HepG2 (cell line): Measurements from ENCODE around the gene TENT4B. TPM values are rescaled to one million over a fixed set of nuclear protein-coding genes. Genes with fewer than 3 reads are reported as not detected.
A peak's percentile ranks its signal among the peaks of the same experiment; 100 is the strongest.

Experiments used
- ATAC-seq: fragments of 200-7000 bp; cut with Tn5 transposase; 3 replicates; pipeline ENCODE4 v1.9.1; 2020; ENCODE audit warnings: mild to moderate bottlenecking, moderate library complexity
- BruUV-seq: library from RNA; stranded (reverse); fragments of 400-500 nt; replicated peaks from 2 replicates; lab custom pipeline; 2021; lab: Mats Ljungman, UMichigan
- CTCF ChIA-PET: fragments of 300-600 bp; formaldehyde crosslinking; extraction: SDS; loops from one replicate; lab custom pipeline; 2021; ENCODE audit warnings: low total read pairs, inconsistent platforms, low intra/inter-chr PET ratio; lab: Yijun Ruan, JAX
- POLR2A ChIA-PET: fragments of 350-600 bp; sonication (Branson Sonifier 250); formaldehyde crosslinking; loops from one replicate; lab custom pipeline; 2020; ENCODE audit warnings: antibody characterized with exemption, inconsistent platforms; lab: Yijun Ruan, JAX
- DNase-seq: peaks from one replicate; pipeline ENCODE4 v3.0.0-alpha.2; 2015; ENCODE audit warnings: low spot score
- FAIRE-seq: peaks from 3 replicates; lab custom pipeline; 2011; peaks lifted over from hg19 to GRCh38; lab: Jason Lieb, UNC
- H2AFZ ChIP-seq: one replicate; pipeline ENCODE4 v1.6.1; 2011; ENCODE audit warnings: low read length, inconsistent platforms
- H3K27ac ChIP-seq: fragments of 300-600 bp; 3 replicates; pipeline ENCODE4 v1.8.0; 2011; ENCODE audit warnings: mixed run types, mild to moderate bottlenecking, mixed read lengths, low read length, inconsistent platforms; ENCODE audit not compliant: insufficient read depth; ENCODE audit errors: extremely low read length
- H3K27me3 ChIP-seq, 2 experiments: fragments of 200-600 bp in 1 of 2; 2 replicates in 1 of 2; 3 replicates in 1 of 2; pipeline versions ENCODE4 v1.6.0 to v1.8.0; 2011; ENCODE audit warnings: low read length in 2 of 2, mild to moderate bottlenecking in 2 of 2, moderate library complexity in 2 of 2, inconsistent platforms in 1 of 2; ENCODE audit not compliant: insufficient read depth in 2 of 2, control insufficient read depth in 1 of 2
- H3K36me3 ChIP-seq, 2 experiments: fragments of 200-600 bp in 1 of 2; replicated peaks in 1 of 2; 2 replicates in 1 of 2; 3 replicates in 1 of 2; pipeline versions ENCODE4 v1.5.1 to v1.8.0; 2011; ENCODE audit warnings: low read length in 2 of 2, inconsistent platforms in 1 of 2; ENCODE audit not compliant: insufficient read depth in 2 of 2, control insufficient read depth in 1 of 2
- H3K4me1 ChIP-seq: 2 replicates; pipeline ENCODE4 v1.5.1; 2012; ENCODE audit warnings: low read length, inconsistent platforms; ENCODE audit not compliant: insufficient read depth
- H3K4me2 ChIP-seq: 2 replicates; pipeline ENCODE4 v1.6.0; 2011; ENCODE audit warnings: low read depth, low read length, inconsistent platforms
- H3K4me3 ChIP-seq, 3 experiments: fragments of 200-600 bp in 1 of 3; sonication (generic), shearing (Covaris generic) in 1 of 3; replicated peaks in 1 of 3; 2 replicates each; pipeline ENCODE4 v1.5.1; 2011 to 2016; ENCODE audit warnings: low read length in 3 of 3, inconsistent platforms in 2 of 3, low read depth in 2 of 3, mild to moderate bottlenecking in 2 of 3, control low read depth in 1 of 3, mixed read lengths in 1 of 3; ENCODE audit not compliant: insufficient read depth in 1 of 3
- H3K79me2 ChIP-seq: one replicate; pipeline ENCODE4 v1.6.1; 2011; ENCODE audit warnings: low read length, inconsistent platforms; ENCODE audit not compliant: insufficient read depth
- H3K9ac ChIP-seq: 2 replicates; pipeline ENCODE4 v1.6.0; 2011; ENCODE audit warnings: mild to moderate bottlenecking, low read depth, low read length, inconsistent platforms; ENCODE audit not compliant: insufficient read depth
- H3K9me3 ChIP-seq: 2 replicates; pipeline ENCODE4 v1.5.1; 2012; ENCODE audit warnings: mild to moderate bottlenecking, low read length
- H4K20me1 ChIP-seq: 2 replicates; pipeline ENCODE4 v1.6.0; 2011; ENCODE audit warnings: inconsistent platforms, mild to moderate bottlenecking, low read length, moderate library complexity; ENCODE audit not compliant: insufficient read depth
- CEBPG ChIP-seq: IDR thresholded peaks from 2 replicates; pipeline ENCODE4 v1.6.1; 2016
- GLI4 ChIP-seq: sonication (generic); formaldehyde crosslinking; IDR thresholded peaks from 2 replicates; pipeline ENCODE4 v1.5.1; 2020; ENCODE audit warnings: missing genetic modification reagents, mild to moderate bottlenecking, moderate library complexity, borderline replicate concordance
- GTF2F1 ChIP-seq: fragments of 150-350 bp; IDR thresholded peaks from 2 replicates; pipeline ENCODE4 v1.6.1; 2014; ENCODE audit warnings: low read length
- HHEX ChIP-seq: IDR thresholded peaks from 2 replicates; pipeline ENCODE4 v1.6.1; 2016; ENCODE audit warnings: control low read depth
- KDM4B ChIP-seq: sonication (generic); formaldehyde crosslinking; IDR thresholded peaks from 2 replicates; pipeline ENCODE4 v1.4.0; 2020; ENCODE audit warnings: missing genetic modification reagents
- KLF6 ChIP-seq: IDR thresholded peaks from 2 replicates; pipeline ENCODE4 v1.8.0; 2016; ENCODE audit warnings: missing biosample characterization, missing genetic modification reagents
- MAFF ChIP-seq: IDR thresholded peaks from 2 replicates; pipeline ENCODE4 v1.6.1; 2011; ENCODE audit warnings: low read depth, low read length, improper control_type of control experiment
- NFE2L2 ChIP-seq: fragments of 150-350 bp; IDR thresholded peaks from 2 replicates; pipeline ENCODE4 v1.6.1; 2014; ENCODE audit warnings: low read length
- NPAS2 ChIP-seq: sonication (generic); formaldehyde crosslinking; IDR thresholded peaks from 2 replicates; pipeline ENCODE4 v1.8.0; 2022; ENCODE audit warnings: mild to moderate bottlenecking, missing genetic modification reagents, borderline replicate concordance
- NR2F6 ChIP-seq, 2 experiments: IDR thresholded peaks; 2 replicates each; pipeline ENCODE4 v1.6.1; 2016; ENCODE audit warnings: antibody characterized with exemption in 1 of 2, mild to moderate bottlenecking in 1 of 2
- PHF21A ChIP-seq: sonication (generic); formaldehyde crosslinking; IDR thresholded peaks from 2 replicates; pipeline ENCODE4 v1.5.0; 2020; ENCODE audit warnings: mild to moderate bottlenecking, missing genetic modification reagents
- ZNF672 ChIP-seq: sonication (generic); formaldehyde crosslinking; IDR thresholded peaks from 2 replicates; pipeline ENCODE4 v1.8.1; 2022; ENCODE audit warnings: missing genetic modification reagents
- ZNF747 ChIP-seq: sonication (generic); formaldehyde crosslinking; IDR thresholded peaks from 2 replicates; pipeline ENCODE4 v1.8.1; 2023; ENCODE audit warnings: missing genetic modification reagents, mild to moderate bottlenecking, borderline replicate concordance
- ZNF761 ChIP-seq: sonication (generic); formaldehyde crosslinking; conservative IDR thresholded peaks from 2 replicates; pipeline ENCODE4 v1.4.0; 2020; ENCODE audit warnings: mild to moderate bottlenecking, missing genetic modification reagents
- ZNF772 ChIP-seq: sonication (generic); formaldehyde crosslinking; IDR thresholded peaks from 2 replicates; pipeline ENCODE4 v1.5.0; 2020; ENCODE audit warnings: mild to moderate bottlenecking, missing genetic modification reagents
- ZSCAN25 ChIP-seq: sonication (generic); formaldehyde crosslinking; IDR thresholded peaks from 2 replicates; pipeline ENCODE4 v1.8.0; 2022; ENCODE audit warnings: mild to moderate bottlenecking, missing genetic modification reagents
- WGBS: methylation state at CpG from one replicate; pipeline ENCODE4 v1.1.6; 2017; ENCODE audit warnings: low lambda C conversion rate; 5-methylcytosine and 5-hydroxymethylcytosine counted together
- in situ Hi-C: cut with HindIII; loops from 2 replicates; pipeline ENCODE4 v1.10.0; 2017; ENCODE audit warnings: low pct_unique_long_range_greater_than_20kb; ENCODE audit not compliant: extremely low pct_ligation_motif_present
- intact Hi-C: fragments of 100-400 bp; cut with micrococcal nuclease; formaldehyde crosslinking; loops from one replicate; pipeline ENCODE4 v1.10.0; 2022; ENCODE audit not compliant: unreplicated experiment
- polyA plus RNA-seq, 8 experiments: library from polyadenylated mRNA; depleted of rRNA in 3 of 8; stranded (reverse) in 7 of 8; unstranded in 1 of 8; fragments of >200 nt; fragmentation: Illumina TruSeq in 4 of 8; extraction: Trizol in 4 of 8; gene quantifications; 2 replicates each; pipeline versions ENCODE4 v1.2.1 to v1.2.3, GENCODE V29; 2011 to 2016; ENCODE audit warnings: low read depth in 4 of 8, missing spikeins in 1 of 8, mixed read lengths in 1 of 8; ENCODE audit not compliant: insufficient read depth in 1 of 8
- total RNA-seq, 5 experiments: library from RNA; depleted of rRNA; stranded (reverse); fragments of >200 nt; fragmentation: Illumina TruSeq; extraction: Trizol; gene quantifications; 2 replicates each; pipeline ENCODE4 v1.2.3, GENCODE V29; 2016; ENCODE audit warnings: low read depth in 1 of 5
- TF ChIP-seq, protein P1 (sequence below): sonication (generic); formaldehyde crosslinking; IDR thresholded peaks from 2 replicates; pipeline ENCODE4 v1.4.0; 2020; ENCODE audit warnings: missing genetic modification reagents
- TF ChIP-seq, protein P2 (sequence below): sonication (generic); formaldehyde crosslinking; IDR thresholded peaks from 2 replicates; pipeline ENCODE4 v1.4.0; 2020; ENCODE audit warnings: missing genetic modification reagents, borderline replicate concordance

The TENT4B gene
- total and polyA plus RNA-seq, 2 of the 13 experiments (the other 11 are each of a cell fraction or from before 2014, with no cell fraction given): 15.0 to 32.8 TPM

DNA sequence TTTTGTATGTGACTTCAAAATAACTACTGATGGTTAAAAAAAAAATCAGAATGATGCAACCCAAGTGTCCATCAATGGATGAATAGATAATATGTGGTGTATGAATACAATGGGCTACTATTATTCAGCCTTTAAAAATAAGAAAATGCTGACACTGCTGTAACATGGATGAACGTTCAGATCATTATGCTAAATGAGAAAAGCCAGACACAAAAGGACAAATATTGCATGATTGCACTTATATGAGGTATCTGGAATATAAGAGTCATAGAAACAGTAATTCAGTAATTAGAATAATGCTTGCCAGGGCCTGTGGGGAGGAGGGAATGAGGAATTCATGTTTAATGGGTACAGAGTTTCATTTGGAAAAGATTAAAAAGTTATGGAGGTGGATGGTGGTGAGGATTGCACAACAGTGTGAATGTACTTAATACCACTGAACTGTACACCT is 25.4 kb downstream of the TENT4B start:
- WGBS: 84% methylated on average over 1 of the region's 1 CpG
- no peaks in the 10 kb centered on the region for H3K9me3 ChIP-seq
- in situ Hi-C loops (no loop called here), intact Hi-C loops (no loop called here)
- POLR2A ChIA-PET: no interaction called here
- no peaks in the 10 kb centered on the region for H3K27me3 ChIP-seq
- no peak overlapping the region for H2AFZ ChIP-seq
- H3K27ac ChIP-seq: no peak overlapping the region
- H3K4me3 ChIP-seq: no peak overlapping the region
- BruUV-seq: no TSS peak
- no peak for ATAC-seq
- no peak overlapping the region for H3K9ac ChIP-seq
- H3K4me1 ChIP-seq: peaks cover 35% of the 10 kb centered on the region
- no peak overlapping the region for H3K4me2 ChIP-seq
- DNase-seq: no peak
- peaks cover 0 to 4% of the 10 kb centered on the region in 2 experiments; a peak in 1 of 5 replicates for H3K36me3 ChIP-seq
- no peaks in the 10 kb centered on the region; the same call in 1 of the 2 replicates for H4K20me1 ChIP-seq
- no peak for FAIRE-seq
- CTCF ChIA-PET: no interaction called here
- H3K79me2 ChIP-seq: peaks cover 89% of the 10 kb centered on the region
- TF ChIP-seq ZNF747 (no peak), GLI4 (no peak), ZSCAN25 (CRISPR knock-in tag) (no peak), NR2F6 (IDR thresholded peaks at IDR 0.05) (no peak), NR2F6 (CRISPR knock-in tag; IDR thresholded peaks at IDR 0.05) (no peak), MAFF (peak; percentile 96), ZNF761 (CRISPR knock-in tag) (no peak), HHEX (CRISPR knock-in tag) (no peak), ZNF772 (CRISPR knock-in tag) (no peak), CEBPG (0 out of 2 replicates have a peak, but pooled peaks have one; percentile 21), ZNF672 (CRISPR knock-in tag) (no peak), GTF2F1 (no peak), KLF6 (CRISPR knock-in tag) (no peak), KDM4B (no peak), PHF21A (CRISPR knock-in tag) (no peak), NPAS2 (no peak), NFE2L2 (no peak)
- TF ChIP-seq, protein P1, sequence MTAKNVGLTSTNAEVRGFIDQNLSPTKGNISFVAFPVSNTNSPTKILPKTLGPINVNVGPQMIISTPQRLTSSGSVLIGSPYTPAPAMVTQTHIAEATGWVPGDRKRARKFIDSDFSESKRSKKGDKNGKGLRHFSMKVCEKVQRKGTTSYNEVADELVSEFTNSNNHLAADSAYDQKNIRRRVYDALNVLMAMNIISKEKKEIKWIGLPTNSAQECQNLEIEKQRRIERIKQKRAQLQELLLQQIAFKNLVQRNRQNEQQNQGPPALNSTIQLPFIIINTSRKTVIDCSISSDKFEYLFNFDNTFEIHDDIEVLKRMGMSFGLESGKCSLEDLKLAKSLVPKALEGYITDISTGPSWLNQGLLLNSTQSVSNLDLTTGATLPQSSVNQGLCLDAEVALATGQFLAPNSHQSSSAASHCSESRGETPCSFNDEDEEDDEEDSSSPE (CRISPR knock-in tag): no peak
- TF ChIP-seq, protein P2, sequence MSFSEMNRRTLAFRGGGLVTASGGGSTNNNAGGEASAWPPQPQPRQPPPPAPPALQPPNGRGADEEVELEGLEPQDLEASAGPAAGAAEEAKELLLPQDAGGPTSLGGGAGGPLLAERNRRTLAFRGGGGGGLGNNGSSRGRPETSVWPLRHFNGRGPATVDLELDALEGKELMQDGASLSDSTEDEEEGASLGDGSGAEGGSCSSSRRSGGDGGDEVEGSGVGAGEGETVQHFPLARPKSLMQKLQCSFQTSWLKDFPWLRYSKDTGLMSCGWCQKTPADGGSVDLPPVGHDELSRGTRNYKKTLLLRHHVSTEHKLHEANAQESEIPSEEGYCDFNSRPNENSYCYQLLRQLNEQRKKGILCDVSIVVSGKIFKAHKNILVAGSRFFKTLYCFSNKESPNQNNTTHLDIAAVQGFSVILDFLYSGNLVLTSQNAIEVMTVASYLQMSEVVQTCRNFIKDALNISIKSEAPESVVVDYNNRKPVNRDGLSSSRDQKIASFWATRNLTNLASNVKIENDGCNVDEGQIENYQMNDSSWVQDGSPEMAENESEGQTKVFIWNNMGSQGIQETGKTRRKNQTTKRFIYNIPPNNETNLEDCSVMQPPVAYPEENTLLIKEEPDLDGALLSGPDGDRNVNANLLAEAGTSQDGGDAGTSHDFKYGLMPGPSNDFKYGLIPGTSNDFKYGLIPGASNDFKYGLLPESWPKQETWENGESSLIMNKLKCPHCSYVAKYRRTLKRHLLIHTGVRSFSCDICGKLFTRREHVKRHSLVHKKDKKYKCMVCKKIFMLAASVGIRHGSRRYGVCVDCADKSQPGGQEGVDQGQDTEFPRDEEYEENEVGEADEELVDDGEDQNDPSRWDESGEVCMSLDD: no peak
